Measurements from ENCODE around the gene NEDD8. TPM values are rescaled to one million over a fixed set of nuclear protein-coding genes. Genes with fewer than 3 reads are reported as not detected.

The NEDD8 gene
- total RNA-seq, 1 donor from 2014 or later, result 156 TPM

DNA sequence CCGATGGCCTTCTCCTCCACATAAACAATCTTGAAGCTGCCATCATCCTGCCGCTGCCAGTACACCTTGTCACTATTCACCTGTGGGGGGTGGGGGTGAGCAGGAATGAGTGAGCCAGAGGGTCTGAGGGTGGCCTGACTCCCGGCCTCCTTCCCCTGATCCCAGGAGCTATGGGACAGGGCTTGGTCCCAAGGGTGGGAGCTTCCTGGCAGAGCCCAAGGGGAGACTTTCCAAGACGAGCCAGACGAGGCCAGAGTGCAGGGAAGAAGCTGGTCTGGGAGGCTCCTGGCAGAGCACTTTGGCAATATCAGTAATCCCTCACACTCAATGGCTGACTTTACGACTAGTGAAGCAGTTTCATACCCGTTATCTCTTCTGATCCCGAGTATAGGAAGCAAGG, 23.3 kb upstream of the NEDD8 start:
- Mint-ChIP-seq H3K27me3 (ENCODE audit: low read depth) (no peaks in the 10 kb centered on the region), H3K4me3 (no peak overlapping the region), H3K27ac (no peak overlapping the region), H3K9me3 (no peaks in the 10 kb centered on the region), H3K4me1 (peaks cover 21% of the 10 kb centered on the region), H3K36me3 (no peaks in the 10 kb centered on the region)
- TF ChIP-seq, protein P1, sequence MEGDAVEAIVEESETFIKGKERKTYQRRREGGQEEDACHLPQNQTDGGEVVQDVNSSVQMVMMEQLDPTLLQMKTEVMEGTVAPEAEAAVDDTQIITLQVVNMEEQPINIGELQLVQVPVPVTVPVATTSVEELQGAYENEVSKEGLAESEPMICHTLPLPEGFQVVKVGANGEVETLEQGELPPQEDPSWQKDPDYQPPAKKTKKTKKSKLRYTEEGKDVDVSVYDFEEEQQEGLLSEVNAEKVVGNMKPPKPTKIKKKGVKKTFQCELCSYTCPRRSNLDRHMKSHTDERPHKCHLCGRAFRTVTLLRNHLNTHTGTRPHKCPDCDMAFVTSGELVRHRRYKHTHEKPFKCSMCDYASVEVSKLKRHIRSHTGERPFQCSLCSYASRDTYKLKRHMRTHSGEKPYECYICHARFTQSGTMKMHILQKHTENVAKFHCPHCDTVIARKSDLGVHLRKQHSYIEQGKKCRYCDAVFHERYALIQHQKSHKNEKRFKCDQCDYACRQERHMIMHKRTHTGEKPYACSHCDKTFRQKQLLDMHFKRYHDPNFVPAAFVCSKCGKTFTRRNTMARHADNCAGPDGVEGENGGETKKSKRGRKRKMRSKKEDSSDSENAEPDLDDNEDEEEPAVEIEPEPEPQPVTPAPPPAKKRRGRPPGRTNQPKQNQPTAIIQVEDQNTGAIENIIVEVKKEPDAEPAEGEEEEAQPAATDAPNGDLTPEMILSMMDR (IDR thresholded peaks at IDR 0.05; ENCODE audit: unreplicated experiment), result no peak
- no peak for DNase-seq (ENCODE audit: low spot score in 2 of 2, unreplicated experiment in 2 of 2)

DNA sequence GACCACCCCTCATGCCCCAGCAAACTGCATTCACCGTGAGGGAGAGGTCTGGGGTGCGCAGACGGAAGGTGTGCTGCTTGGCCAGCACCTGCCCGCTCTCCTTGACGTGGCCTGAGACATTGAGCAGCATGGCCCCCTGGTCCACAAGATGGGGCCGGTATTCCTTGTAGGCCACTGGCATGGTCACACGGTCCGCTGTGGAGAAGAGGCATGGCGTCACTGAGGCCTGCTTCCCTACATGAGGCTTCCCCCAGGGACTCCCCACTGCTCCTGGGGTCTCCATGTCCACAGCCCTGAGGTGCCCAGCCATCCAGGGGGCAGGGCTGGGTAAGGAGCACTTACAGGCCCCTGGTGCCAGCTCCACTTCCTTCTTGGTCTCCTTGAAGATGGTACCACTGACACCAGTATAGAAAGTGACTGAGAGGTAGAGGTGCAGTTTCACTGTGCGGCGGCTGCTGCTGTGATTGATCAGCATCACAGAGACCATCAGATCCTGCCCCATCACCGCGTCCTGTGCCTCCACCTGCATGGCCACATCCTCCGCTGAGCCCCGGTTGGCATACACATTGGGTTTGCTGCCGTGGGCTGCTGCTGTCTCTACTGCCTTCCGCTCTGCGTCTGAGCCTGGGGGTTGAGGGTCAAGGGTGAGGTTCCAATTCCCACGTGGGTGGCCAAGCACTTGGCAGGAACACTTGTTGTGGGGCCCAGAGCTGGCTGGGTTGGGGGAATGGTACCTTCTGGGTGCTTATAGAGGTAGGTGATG, 22.6 kb upstream of the NEDD8 start:
- DNase-seq (ENCODE audit: low spot score in 2 of 2, unreplicated experiment in 2 of 2), result no peak
- Mint-ChIP-seq H3K4me1 (peaks cover 19% of the 10 kb centered on the region), H3K36me3 (no peaks in the 10 kb centered on the region), H3K9me3 (no peaks in the 10 kb centered on the region), H3K27ac (no peak overlapping the region), H3K27me3 (ENCODE audit: low read depth) (no peaks in the 10 kb centered on the region), H3K4me3 (no peak overlapping the region)
- TF ChIP-seq, protein P1 (IDR thresholded peaks at IDR 0.05; ENCODE audit: unreplicated experiment), result no peak

DNA sequence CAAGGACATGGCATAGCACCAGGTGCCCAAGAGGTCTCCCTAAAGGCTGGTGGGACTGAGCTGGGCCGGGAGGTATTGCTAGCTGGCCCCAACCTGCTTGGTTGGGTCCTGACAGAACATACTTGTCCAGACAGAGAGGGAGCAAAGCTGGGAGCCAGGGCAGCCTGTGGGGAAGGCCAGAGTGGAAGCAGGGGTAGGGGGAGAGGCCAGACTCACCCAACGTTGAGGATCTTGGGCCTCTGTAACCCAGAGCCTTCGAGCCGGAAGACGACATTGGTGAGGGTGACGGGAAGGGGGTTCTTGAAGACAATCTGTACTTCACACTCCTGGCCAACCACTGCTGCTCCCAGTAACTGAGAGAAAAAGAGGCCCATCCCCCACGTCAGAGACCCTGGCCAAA, 21.8 kb upstream of the NEDD8 start:
- Mint-ChIP-seq H3K4me3 (no peak overlapping the region), H3K27ac (no peak overlapping the region), H3K9me3 (no peaks in the 10 kb centered on the region), H3K36me3 (no peaks in the 10 kb centered on the region), H3K4me1 (peaks cover 12% of the 10 kb centered on the region), H3K27me3 (ENCODE audit: low read depth) (no peaks in the 10 kb centered on the region)
- TF ChIP-seq, protein P1 (IDR thresholded peaks at IDR 0.05; ENCODE audit: unreplicated experiment), result no peak
- no peak for DNase-seq (ENCODE audit: low spot score in 2 of 2, unreplicated experiment in 2 of 2)

DNA sequence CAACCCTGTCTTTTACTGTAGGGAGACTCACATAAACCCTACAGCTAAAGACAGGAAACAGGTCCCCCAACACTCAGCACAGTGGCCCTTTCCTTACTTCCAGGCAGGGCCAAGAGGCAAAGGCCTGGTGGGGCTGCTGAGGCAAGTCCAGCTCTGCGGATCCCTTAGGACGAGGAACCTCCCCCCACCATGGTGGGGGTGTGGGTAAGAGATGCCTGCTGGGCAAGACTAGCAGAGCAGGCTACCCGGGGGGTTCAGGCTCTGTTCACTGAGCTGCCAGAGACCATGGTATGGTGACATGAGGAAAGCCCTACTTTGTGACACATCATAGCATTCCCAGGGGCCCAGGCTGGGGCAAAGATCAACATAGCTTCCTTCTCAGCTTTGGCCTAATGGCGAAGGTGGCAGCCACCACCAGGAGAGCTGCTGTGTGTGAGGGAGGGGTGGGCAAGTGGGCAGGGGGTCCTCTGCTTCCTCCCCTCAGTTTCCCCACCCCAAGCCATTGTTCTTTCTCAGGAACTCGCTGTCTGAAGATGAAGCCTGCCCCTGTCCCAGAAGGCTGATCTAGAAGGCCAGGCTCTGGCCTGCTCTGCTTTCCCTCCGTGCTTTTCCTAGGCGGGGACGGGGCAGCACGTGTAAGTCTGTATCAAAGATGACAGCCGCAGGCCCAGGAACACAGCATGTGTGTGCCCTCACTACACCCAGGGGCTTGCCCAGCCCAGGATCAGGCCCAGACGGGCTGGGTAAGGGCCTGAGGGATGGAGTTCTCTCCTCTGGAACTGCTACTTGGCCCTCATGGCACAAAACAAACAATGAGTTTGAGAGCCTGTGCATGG, 20.3 kb upstream of the NEDD8 start:
- Mint-ChIP-seq H3K9me3 (no peaks in the 10 kb centered on the region), H3K36me3 (no peaks in the 10 kb centered on the region), H3K4me1 (peaks cover 5% of the 10 kb centered on the region), H3K4me3 (no peak overlapping the region), H3K27ac (no peak overlapping the region), H3K27me3 (ENCODE audit: low read depth) (no peaks in the 10 kb centered on the region)
- no peak for DNase-seq (ENCODE audit: low spot score in 2 of 2, unreplicated experiment in 2 of 2)
- TF ChIP-seq, protein P1 (IDR thresholded peaks at IDR 0.05; ENCODE audit: unreplicated experiment), result no peak

DNA sequence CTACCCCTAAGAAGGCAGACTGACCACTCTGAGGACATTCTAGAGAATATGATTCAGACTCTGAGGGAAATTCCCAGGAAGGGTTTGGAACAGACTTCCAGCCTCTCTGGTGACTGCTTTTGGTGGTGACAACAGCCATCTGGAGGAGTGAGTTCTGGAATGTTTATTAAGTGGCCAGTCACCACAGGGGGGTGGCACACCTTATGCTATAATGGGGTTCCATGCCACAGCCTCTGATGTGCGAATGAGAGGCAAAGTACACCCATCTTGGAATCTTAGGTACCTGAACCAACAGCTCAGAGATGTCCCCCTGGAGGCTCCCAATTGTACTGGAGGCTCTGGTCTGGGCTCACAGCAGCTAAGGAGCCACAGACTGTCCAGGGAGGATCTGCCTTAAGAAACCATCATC, 19.7 kb upstream of the NEDD8 start:
- TF ChIP-seq, protein P1 (IDR thresholded peaks at IDR 0.05; ENCODE audit: unreplicated experiment), result no peak
- Mint-ChIP-seq H3K27ac (no peak overlapping the region), H3K9me3 (no peaks in the 10 kb centered on the region), H3K4me3 (no peak overlapping the region), H3K36me3 (no peaks in the 10 kb centered on the region), H3K27me3 (ENCODE audit: low read depth) (no peaks in the 10 kb centered on the region), H3K4me1 (peaks cover under 1% of the 10 kb centered on the region)
- no peak for DNase-seq (ENCODE audit: low spot score in 2 of 2, unreplicated experiment in 2 of 2)
